Right lobe of liver (tissue), 4 donors: ENCODE measurements around the gene TEX44.

Source experiments
- CTCF ChIP-seq, 4 donors: fragments of 200-600 bp in 3 of 4; fragments of 450-650 bp in 1 of 4; IDR thresholded peaks; one replicate each; pipeline versions ENCODE4 v1.5.1 to v1.8.0; 2016 to 2022; ENCODE audit warnings: antibody characterized with exemption in 4 of 4, mild to moderate bottlenecking in 2 of 4
- POLR2A ChIP-seq: fragments of 450-650 bp; IDR thresholded peaks from one replicate; pipeline ENCODE4 v1.6.1; 2017; ENCODE audit warnings: antibody characterized with exemption, mild to moderate bottlenecking
- donor health status: DM: no; HTN: no; CAD: no.
- donor health status: DM: no; HTN: no; CAD: no.
- donor health status: DM: no; HTN: yes; CAD: no.

- TF ChIP-seq CTCF (IDR thresholded peaks at IDR 0.05) (no peak), POLR2A (no peak)
Observed at GRCh38 chr2:231576465-231576864, 16.2 kb upstream of the TEX44 start.
